DMS153 treated with DMSO at 0.1 percent for 48 hours (cell line): ENCODE results near the gene HSPH1.
A peak's percentile ranks its signal among the peaks of the same experiment; 100 is the strongest.
"Not testable (repeated sequence)": the region's sequence is repeated elsewhere in the genome, so short reads cannot be mapped to it uniquely, and the experiment has no call there.

Experiments used
- DNase-seq: peaks from one replicate; lab custom pipeline; 2025; ENCODE audit not compliant: unreplicated experiment; lab: John Stamatoyannopoulos, UW

The HSPH1 gene

GRCh38 chr13:31177813-31178495, 16.2 kb upstream of the HSPH1 start:
- not testable (repeated sequence) for DNase-seq

GRCh38 chr13:31175847-31176532, 14.3 kb upstream of the HSPH1 start:
- no peak for DNase-seq

GRCh38 chr13:31174018-31174417, 12.3 kb upstream of the HSPH1 start:
- no peak for DNase-seq

- no peak for DNase-seq
These were observed 10.8 kb upstream of the HSPH1 start for GRCh38 chr13:31172535-31172934.

- DNase-seq = no peak
These were observed 10.3 kb upstream of the HSPH1 start for GRCh38 chr13:31172001-31172400.

GRCh38 chr13:31168736-31169135, 7.0 kb upstream of the HSPH1 start:
- no peak for DNase-seq

- no peak for DNase-seq
These were observed 6.5 kb upstream of the HSPH1 start for GRCh38 chr13:31168166-31168565.

GRCh38 chr13:31167490-31167889, 5.8 kb upstream of the HSPH1 start:
- DNase-seq = no peak

GRCh38 chr13:31166591-31166990, 4.9 kb upstream of the HSPH1 start:
- no peak for DNase-seq

GRCh38 chr13:31162151-31163008, 676 bp upstream of the HSPH1 start:
- DNase-seq = peak; percentile 97

GRCh38 chr13:31160857-31161556, 697 bp downstream of the HSPH1 start:
- DNase-seq = peak; percentile 6

GRCh38 chr13:31159306-31159705, 2.4 kb downstream of the HSPH1 start:
- DNase-seq = no peak

GRCh38 chr13:31154939-31155338, 6.8 kb downstream of the HSPH1 start:
- DNase-seq = no peak

GRCh38 chr13:31151837-31152236, 9.9 kb downstream of the HSPH1 start:
- DNase-seq = no peak

GRCh38 chr13:31150315-31150985, 11.3 kb downstream of the HSPH1 start:
- DNase-seq = no peak

- DNase-seq = no peak
These were observed 12.1 kb downstream of the HSPH1 start for GRCh38 chr13:31149604-31150003.

- no peak for DNase-seq
These were observed 16.3 kb downstream of the HSPH1 start for GRCh38 chr13:31145417-31145816.

- no peak for DNase-seq
These were observed 23.2 kb downstream of the HSPH1 start for GRCh38 chr13:31138515-31138914.

- no peak for DNase-seq
These were observed 25.0 kb downstream of the HSPH1 start for GRCh38 chr13:31136724-31137123.

GRCh38 chr13:31134039-31134711, 27.5 kb downstream of the HSPH1 start:
- DNase-seq = no peak
